Neural cell (in vitro differentiated cells): ENCODE measurements around the gene MAVS. TPM values are rescaled to one million over a fixed set of nuclear protein-coding genes. Genes with fewer than 3 reads are reported as not detected.

Source experiments
- H2AFZ ChIP-seq: fragments of 200-600, 300-800 bp; sonication (generic), shearing (Covaris generic); 2 replicates; pipeline ENCODE4 v1.6.0; 2014; ENCODE audit warnings: low read depth, mild to moderate bottlenecking, antibody characterized with exemption, low read length, moderate library complexity
- H3F3A ChIP-seq: fragments of 200-600 bp; shearing (Covaris generic); 2 replicates; pipeline ENCODE4 v1.6.1; 2016; ENCODE audit warnings: mild to moderate bottlenecking, moderate library complexity, mixed read lengths, antibody characterized with exemption, low read length; ENCODE audit not compliant: insufficient read depth, poor library complexity, severe bottlenecking
- H3K27ac ChIP-seq: fragments of 200-600, 300-800 bp; sonication (generic), shearing (Covaris generic); 2 replicates; pipeline ENCODE4 v1.5.1; 2014; ENCODE audit warnings: mild to moderate bottlenecking, low read length, moderate library complexity
- H3K27me3 ChIP-seq: fragments of 300-800, 200-600 bp; sonication (generic), shearing (Covaris generic); 2 replicates; pipeline ENCODE4 v1.6.0; 2014; ENCODE audit warnings: mild to moderate bottlenecking, low read depth, low read length, moderate library complexity; ENCODE audit not compliant: insufficient read depth
- H3K36me3 ChIP-seq: fragments of 300-800, 200-600 bp; sonication (generic), shearing (Covaris generic); 2 replicates; pipeline ENCODE4 v1.5.1; 2014; ENCODE audit warnings: mild to moderate bottlenecking, antibody characterized with exemption, low read length, moderate library complexity; ENCODE audit not compliant: insufficient read depth
- H3K4me2 ChIP-seq: fragments of 300-800, 200-600 bp; sonication (generic), shearing (Covaris generic); 2 replicates; pipeline ENCODE4 v1.6.0; 2014; ENCODE audit warnings: mild to moderate bottlenecking, low read length
- H3K4me3 ChIP-seq: fragments of 300-800, 200-600 bp; sonication (generic), shearing (Covaris generic); 2 replicates; pipeline ENCODE4 v1.5.1; 2014; ENCODE audit warnings: mild to moderate bottlenecking, low read length, moderate library complexity
- H3K79me2 ChIP-seq: fragments of 200-600 bp; shearing (Covaris generic); replicated peaks from 2 replicates; pipeline ENCODE4 v1.6.0; 2014; ENCODE audit warnings: mild to moderate bottlenecking, low read length, moderate library complexity; ENCODE audit not compliant: insufficient read depth
- H3K9ac ChIP-seq: fragments of 300-800, 200-600 bp; sonication (generic), shearing (Covaris generic); 2 replicates; pipeline ENCODE4 v1.6.1; 2016; ENCODE audit warnings: mild to moderate bottlenecking, low read length, mixed read lengths
- H3K9me2 ChIP-seq: fragments of 200-600 bp; shearing (Covaris generic); 2 replicates; pipeline ENCODE4 v1.6.1; 2016; ENCODE audit warnings: mild to moderate bottlenecking, low read length, mixed read lengths; ENCODE audit not compliant: insufficient read depth
- H3K9me3 ChIP-seq: fragments of 200-600, 300-800 bp; sonication (generic), shearing (Covaris generic); 2 replicates; pipeline ENCODE4 v1.6.1; 2016; ENCODE audit warnings: mild to moderate bottlenecking, mixed run types, low read length, moderate library complexity, mixed read lengths
- H4K20me1 ChIP-seq: fragments of 200-600 bp; shearing (Covaris generic); 2 replicates; pipeline ENCODE4 v1.6.1; 2016; ENCODE audit warnings: mild to moderate bottlenecking, mixed run types; ENCODE audit not compliant: insufficient read depth
- CTCF ChIP-seq: fragments of 450-650 bp; IDR thresholded peaks from 2 replicates; pipeline ENCODE4 v1.5.1; 2014; ENCODE audit warnings: antibody characterized with exemption, mild to moderate bottlenecking, moderate library complexity; ENCODE audit not compliant: poor library complexity, severe bottlenecking
- EP300 ChIP-seq: fragments of 450-650 bp; conservative IDR thresholded peaks from 2 replicates; pipeline ENCODE4 v1.6.1; 2014; ENCODE audit warnings: antibody characterized with exemption, mild to moderate bottlenecking, moderate library complexity; ENCODE audit not compliant: poor library complexity, severe bottlenecking
- EZH2 ChIP-seq: fragments of 200-600, 300-800 bp; shearing (Covaris generic), sonication (generic); IDR thresholded peaks from 2 replicates; pipeline ENCODE4 v1.6.1; 2014; ENCODE audit warnings: antibody characterized with exemption, low read length, borderline replicate concordance, mild to moderate bottlenecking; ENCODE audit not compliant: insufficient read depth, poor library complexity, severe bottlenecking
- MXI1 ChIP-seq: fragments of 450-650 bp; conservative IDR thresholded peaks from 2 replicates; pipeline ENCODE4 v1.6.1; 2014; ENCODE audit warnings: antibody characterized with exemption, mild to moderate bottlenecking; ENCODE audit not compliant: poor library complexity, severe bottlenecking
- POLR2AphosphoS5 ChIP-seq: IDR thresholded peaks from 2 replicates; pipeline ENCODE4 v1.6.1; 2012
- RAD21 ChIP-seq: fragments of 450-650 bp; conservative IDR thresholded peaks from 2 replicates; pipeline ENCODE4 v1.6.1; 2014; ENCODE audit warnings: antibody characterized with exemption, mild to moderate bottlenecking, moderate library complexity
- REST ChIP-seq: IDR thresholded peaks from 2 replicates; pipeline ENCODE4 v1.6.1; 2012; ENCODE audit warnings: borderline replicate concordance
- SMC3 ChIP-seq: fragments of 450-650 bp; conservative IDR thresholded peaks from 2 replicates; pipeline ENCODE4 v1.6.1; 2014; ENCODE audit warnings: antibody characterized with exemption, mild to moderate bottlenecking, moderate library complexity; ENCODE audit not compliant: poor library complexity
- TAF1 ChIP-seq: IDR thresholded peaks from 2 replicates; pipeline ENCODE4 v1.6.1; 2012; ENCODE audit warnings: low read depth
- polyA plus RNA-seq: library from polyadenylated mRNA; depleted of rRNA; stranded (reverse); fragments of >200 nt; gene quantifications from 2 replicates; pipeline ENCODE4 v1.2.3, GENCODE V29; 2014

Gene MAVS
- polyA plus RNA-seq, 1 donor from 2014 or later = 5.4 TPM

- TF ChIP-seq EZH2 (no peak), CTCF (no peak), TAF1 (no peak), SMC3 (no peak), RAD21 (no peak), POLR2AphosphoS5 (no peak)
- H3K27ac ChIP-seq = no peak overlapping the region
Measured at GRCh38 chr20:3813848-3814581, 32.6 kb upstream of the MAVS start.

GRCh38 chr20:3814928-3815495 is 31.6 kb upstream of the MAVS start:
- Histone ChIP-seq H3K9me2 (no peaks in the 10 kb centered on the region), H3K4me2 (no peak overlapping the region), H2AFZ (no peak overlapping the region), H3K79me2 (no peaks in the 10 kb centered on the region), H3K27ac (no peak overlapping the region), H3K4me3 (no peak overlapping the region), H3K9me3 (no peaks in the 10 kb centered on the region), H3K9ac (no peak overlapping the region), H4K20me1 (no peaks in the 10 kb centered on the region), H3K27me3 (no peaks in the 10 kb centered on the region), H3K36me3 (no peaks in the 10 kb centered on the region), H3F3A (peaks cover 7% of the 10 kb centered on the region)
- TF ChIP-seq EZH2 (no peak), EP300 (no peak), POLR2AphosphoS5 (no peak), TAF1 (no peak), REST (no peak), MXI1 (no peak), RAD21 (no peak), SMC3 (no peak), CTCF (no peak)

More at GRCh38 chr20:3813848-3814581, 32.6 kb upstream of the MAVS start:
- Histone ChIP-seq H3K79me2 (no peaks in the 10 kb centered on the region), H3K4me3 (no peak overlapping the region), H4K20me1 (no peaks in the 10 kb centered on the region), H3K27me3 (no peaks in the 10 kb centered on the region), H3K9me2 (no peaks in the 10 kb centered on the region), H3K4me2 (no peak overlapping the region), H3F3A (no peaks in the 10 kb centered on the region), H3K9ac (no peak overlapping the region), H2AFZ (no peak overlapping the region), H3K9me3 (no peaks in the 10 kb centered on the region), H3K36me3 (no peaks in the 10 kb centered on the region)
